ENCODE results near the gene MEGF11.

The MEGF11 gene

DNA sequence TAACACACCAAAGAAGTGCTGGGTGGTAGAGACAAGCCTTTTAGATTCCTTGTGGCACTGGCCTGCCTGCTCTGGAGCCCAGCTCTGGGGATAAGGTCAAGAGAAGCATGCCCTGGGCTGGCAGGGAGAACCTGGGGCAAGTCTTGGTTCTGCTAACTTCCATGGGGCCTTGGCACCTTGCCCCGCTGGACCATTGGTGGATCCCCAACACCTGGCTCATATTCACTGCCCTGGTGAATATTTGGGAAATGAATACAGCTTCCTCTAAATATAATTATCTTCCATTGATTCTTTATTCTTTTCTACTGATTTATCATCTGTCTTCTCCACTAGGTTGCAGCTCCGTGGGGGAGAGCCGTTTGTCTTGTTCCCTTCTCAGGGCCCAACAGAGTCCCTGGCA is 294.7 kb downstream of the MEGF11 start:
- H3K36me3 ChIP-seq (replicated peaks) = no peaks in the 10 kb centered on the region
- H3K4me3 ChIP-seq = no peak overlapping the region
- DNase-seq (ENCODE audit: low spot score in 2 of 2) = no peak
- H3K9me3 ChIP-seq = no peaks in the 10 kb centered on the region
- peaks cover 62% of the 10 kb centered on the region for H3K27me3 ChIP-seq (ENCODE audit: low read depth)
- in situ Hi-C loops (cut with MboI; ENCODE audit: low sequenced_read_pairs) = no loop called here
- H3K4me1 ChIP-seq = no peaks in the 10 kb centered on the region

- H3K27me3 ChIP-seq (ENCODE audit: low read depth) = peaks cover 55% of the 10 kb centered on the region
- in situ Hi-C loops (cut with MboI; ENCODE audit: low sequenced_read_pairs) = no loop called here
- no peak overlapping the region for H3K4me3 ChIP-seq
- no peak for DNase-seq (ENCODE audit: low spot score in 2 of 2)
- no peaks in the 10 kb centered on the region for H3K36me3 ChIP-seq (replicated peaks)
- H3K4me1 ChIP-seq = no peaks in the 10 kb centered on the region
- H3K9me3 ChIP-seq = no peaks in the 10 kb centered on the region
These were observed 296.1 kb downstream of the MEGF11 start for GRCh38 chr15:65957451-65957850.

DNA sequence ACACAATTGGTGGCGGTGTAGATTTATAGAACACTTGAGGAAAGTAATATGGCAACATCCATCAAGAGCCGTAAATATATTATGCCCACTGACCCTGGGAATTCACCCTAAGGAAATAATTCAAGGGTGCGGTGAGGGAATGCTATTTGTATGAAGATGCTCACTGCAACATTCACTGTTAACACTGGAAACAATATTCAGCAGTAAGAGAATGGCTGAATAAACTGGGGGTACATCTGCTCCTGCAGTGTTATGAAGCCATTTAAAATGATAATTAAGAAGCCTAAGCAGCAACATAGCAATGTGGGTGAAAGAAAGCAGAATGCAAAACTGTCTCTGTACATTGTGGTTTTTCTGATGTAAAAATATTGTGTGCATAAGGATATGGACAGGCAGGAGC is 296.7 kb downstream of the MEGF11 start:
- in situ Hi-C loops (cut with MboI; ENCODE audit: low sequenced_read_pairs) = no loop called here
- no peak for DNase-seq (ENCODE audit: low spot score in 2 of 2)
- no peaks in the 10 kb centered on the region for H3K36me3 ChIP-seq (replicated peaks)

DNA sequence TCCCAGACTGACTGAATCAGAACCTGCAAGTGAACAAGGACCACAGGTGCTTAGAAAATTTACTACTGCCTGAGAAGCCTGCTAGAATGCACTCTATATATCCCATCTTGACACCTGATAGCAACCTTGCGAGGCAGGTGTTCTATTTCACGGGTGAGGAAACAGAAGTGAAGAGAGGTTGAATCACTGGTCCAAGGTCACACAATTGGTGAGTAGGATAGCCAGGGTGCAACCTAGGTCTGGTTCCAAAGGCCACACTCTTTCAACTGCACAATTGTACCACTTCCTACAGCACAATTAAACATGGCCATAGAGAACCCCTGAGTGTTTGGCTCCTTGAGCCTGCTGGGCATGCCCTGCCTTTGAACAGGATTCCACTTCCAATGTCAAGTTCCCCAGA is 297.2 kb downstream of the MEGF11 start:
- in situ Hi-C loops (cut with MboI; ENCODE audit: low sequenced_read_pairs) = no loop called here
- Histone ChIP-seq H3K4me3 (no peak overlapping the region), H3K27me3 (ENCODE audit: low read depth) (peaks cover 45% of the 10 kb centered on the region), H3K4me1 (no peaks in the 10 kb centered on the region), H3K9me3 (no peaks in the 10 kb centered on the region), H3K36me3 (replicated peaks) (no peaks in the 10 kb centered on the region)
- DNase-seq (ENCODE audit: low spot score in 2 of 2) = no peak

More for the DNA sequence above, 296.7 kb downstream of the MEGF11 start:
- Histone ChIP-seq H3K4me1 (no peaks in the 10 kb centered on the region), H3K9me3 (no peaks in the 10 kb centered on the region), H3K27me3 (ENCODE audit: low read depth) (peaks cover 51% of the 10 kb centered on the region), H3K4me3 (no peak overlapping the region)

- peak; percentile 46 to 52 for DNase-seq (ENCODE audit: low spot score in 2 of 2)
These were observed 299.2 kb downstream of the MEGF11 start for GRCh38 chr15:65954289-65954741.

GRCh38 chr15:65953622-65954021 is 299.9 kb downstream of the MEGF11 start:
- no peaks in the 10 kb centered on the region for H3K4me1 ChIP-seq
- no peaks in the 10 kb centered on the region for H3K36me3 ChIP-seq (replicated peaks)
- no peaks in the 10 kb centered on the region for H3K9me3 ChIP-seq
- H3K4me3 ChIP-seq = no peak overlapping the region
- H3K27me3 ChIP-seq (ENCODE audit: low read depth) = peaks cover 39% of the 10 kb centered on the region
- DNase-seq (ENCODE audit: low spot score in 2 of 2) = no peak
- in situ Hi-C loops (cut with MboI; ENCODE audit: low sequenced_read_pairs) = no loop called here

More at GRCh38 chr15:65954289-65954741, 299.2 kb downstream of the MEGF11 start:
- in situ Hi-C loops (cut with MboI; ENCODE audit: low sequenced_read_pairs) = no loop called here
- H3K4me3 ChIP-seq = no peak overlapping the region
- no peaks in the 10 kb centered on the region for H3K4me1 ChIP-seq
- no peaks in the 10 kb centered on the region for H3K36me3 ChIP-seq (replicated peaks)
- no peaks in the 10 kb centered on the region for H3K9me3 ChIP-seq
- H3K27me3 ChIP-seq (ENCODE audit: low read depth) = peaks cover 32% of the 10 kb centered on the region

DNA sequence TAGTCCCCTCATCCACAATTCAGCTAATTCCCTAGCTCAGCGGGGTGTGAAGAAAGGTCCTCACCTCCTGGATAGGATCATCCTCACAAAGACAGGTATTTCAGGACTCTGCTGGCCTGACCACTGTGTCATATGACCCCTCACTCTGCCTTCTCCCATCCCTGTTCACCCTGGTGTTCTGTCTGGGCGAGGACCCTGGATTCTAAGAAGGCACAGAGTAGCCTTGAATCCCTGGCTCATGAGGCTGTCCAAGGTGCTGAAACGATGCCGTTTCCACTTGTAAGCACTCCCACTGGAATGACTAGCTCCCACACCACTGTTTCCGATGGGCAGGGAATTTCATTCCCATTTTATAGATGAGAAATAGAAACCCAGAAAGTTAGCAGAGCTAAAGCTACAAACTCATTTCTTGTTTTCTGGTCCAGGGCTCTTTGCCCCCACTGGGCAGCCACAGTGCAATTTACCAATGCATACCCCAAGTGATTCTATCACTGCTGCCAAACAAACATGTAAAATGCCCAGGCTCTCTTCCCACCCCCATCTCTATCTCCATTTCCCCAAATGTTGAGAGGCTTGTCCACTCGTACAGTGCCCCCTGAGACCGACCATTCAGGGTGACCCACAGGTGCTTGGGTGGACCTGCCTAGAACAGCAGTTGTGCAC is 301.0 kb downstream of the MEGF11 start:
- no peak overlapping the region for H3K4me3 ChIP-seq
- peak; percentile 41 to 84 for DNase-seq (ENCODE audit: low spot score in 2 of 2)
- in situ Hi-C loops (cut with MboI; ENCODE audit: low sequenced_read_pairs) = no loop called here
- H3K27me3 ChIP-seq (ENCODE audit: low read depth) = peaks cover 37% of the 10 kb centered on the region
- H3K9me3 ChIP-seq = no peaks in the 10 kb centered on the region
- H3K36me3 ChIP-seq (replicated peaks) = no peaks in the 10 kb centered on the region
- no peaks in the 10 kb centered on the region for H3K4me1 ChIP-seq

GRCh38 chr15:65951007-65951406 is 302.5 kb downstream of the MEGF11 start:
- Histone ChIP-seq H3K4me1 (no peaks in the 10 kb centered on the region), H3K27me3 (ENCODE audit: low read depth) (peaks cover 40% of the 10 kb centered on the region), H3K36me3 (replicated peaks) (no peaks in the 10 kb centered on the region), H3K4me3 (no peak overlapping the region), H3K9me3 (no peaks in the 10 kb centered on the region)
- in situ Hi-C loops (cut with MboI; ENCODE audit: low sequenced_read_pairs) = no loop called here
- DNase-seq (ENCODE audit: low spot score in 2 of 2) = no peak

GRCh38 chr15:65949491-65949890 is 304.1 kb downstream of the MEGF11 start:
- DNase-seq (ENCODE audit: low spot score in 2 of 2) = no peak
- H3K36me3 ChIP-seq (replicated peaks) = no peaks in the 10 kb centered on the region
- peaks cover 42% of the 10 kb centered on the region for H3K27me3 ChIP-seq (ENCODE audit: low read depth)
- H3K4me1 ChIP-seq = no peaks in the 10 kb centered on the region
- no peaks in the 10 kb centered on the region for H3K9me3 ChIP-seq
- no peak overlapping the region for H3K4me3 ChIP-seq
- in situ Hi-C loops (cut with MboI; ENCODE audit: low sequenced_read_pairs) = no loop called here

- H3K9me3 ChIP-seq = no peaks in the 10 kb centered on the region
- H3K27me3 ChIP-seq (ENCODE audit: low read depth) = peaks cover 42% of the 10 kb centered on the region
- in situ Hi-C loops (cut with MboI; ENCODE audit: low sequenced_read_pairs) = no loop called here
- DNase-seq (ENCODE audit: low spot score in 2 of 2) = no peak
- H3K4me3 ChIP-seq = no peak overlapping the region
- H3K4me1 ChIP-seq = no peaks in the 10 kb centered on the region
- no peaks in the 10 kb centered on the region for H3K36me3 ChIP-seq (replicated peaks)
These were observed 304.5 kb downstream of the MEGF11 start for GRCh38 chr15:65949011-65949410.

DNA sequence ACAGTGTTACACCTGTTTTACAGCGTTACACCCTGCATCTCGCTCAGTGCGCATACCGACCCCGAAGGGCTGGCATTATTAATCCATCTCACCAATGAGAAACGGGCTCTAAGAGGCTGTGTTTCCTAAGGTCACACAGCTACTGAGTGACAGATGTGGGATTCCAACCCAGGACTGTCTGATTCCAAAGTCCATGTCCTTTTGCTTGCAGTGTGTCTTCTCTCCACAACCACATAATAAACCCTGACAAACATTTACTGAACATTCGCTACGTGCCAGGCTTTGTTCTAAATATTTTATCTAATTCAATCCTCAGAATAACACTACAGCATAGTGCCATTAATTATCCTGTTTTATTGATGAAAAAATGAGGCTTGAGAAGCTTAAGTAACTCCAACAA is 305.2 kb downstream of the MEGF11 start:
- H3K9me3 ChIP-seq = no peaks in the 10 kb centered on the region
- no peak for DNase-seq (ENCODE audit: low spot score in 2 of 2)
- H3K27me3 ChIP-seq (ENCODE audit: low read depth) = peaks cover 40% of the 10 kb centered on the region
- no peak overlapping the region for H3K4me3 ChIP-seq
- H3K36me3 ChIP-seq (replicated peaks) = no peaks in the 10 kb centered on the region
- in situ Hi-C loops (cut with MboI; ENCODE audit: low sequenced_read_pairs) = no loop called here
- no peaks in the 10 kb centered on the region for H3K4me1 ChIP-seq

GRCh38 chr15:65947041-65947440 is 306.5 kb downstream of the MEGF11 start:
- H3K9me3 ChIP-seq = no peaks in the 10 kb centered on the region
- in situ Hi-C loops (cut with MboI; ENCODE audit: low sequenced_read_pairs) = no loop called here
- no peak for DNase-seq (ENCODE audit: low spot score in 2 of 2)
- no peak overlapping the region for H3K4me3 ChIP-seq
- peaks cover 42% of the 10 kb centered on the region for H3K27me3 ChIP-seq (ENCODE audit: low read depth)
- H3K4me1 ChIP-seq = no peaks in the 10 kb centered on the region
- H3K36me3 ChIP-seq (replicated peaks) = no peaks in the 10 kb centered on the region

GRCh38 chr15:65945616-65946015 is 307.9 kb downstream of the MEGF11 start:
- Histone ChIP-seq H3K9me3 (no peaks in the 10 kb centered on the region), H3K27me3 (ENCODE audit: low read depth) (peaks cover 52% of the 10 kb centered on the region), H3K36me3 (replicated peaks) (no peaks in the 10 kb centered on the region), H3K4me3 (no peak overlapping the region), H3K4me1 (no peaks in the 10 kb centered on the region)
- in situ Hi-C loops (cut with MboI; ENCODE audit: low sequenced_read_pairs) = no loop called here
- DNase-seq (ENCODE audit: low spot score in 2 of 2) = peak in 1 of 2 experiments; percentile 44

- in situ Hi-C loops (cut with MboI; ENCODE audit: low sequenced_read_pairs) = no loop called here
- H3K27me3 ChIP-seq (ENCODE audit: low read depth) = peaks cover 51% of the 10 kb centered on the region
These were observed 309.1 kb downstream of the MEGF11 start for GRCh38 chr15:65944404-65944803.

DNA sequence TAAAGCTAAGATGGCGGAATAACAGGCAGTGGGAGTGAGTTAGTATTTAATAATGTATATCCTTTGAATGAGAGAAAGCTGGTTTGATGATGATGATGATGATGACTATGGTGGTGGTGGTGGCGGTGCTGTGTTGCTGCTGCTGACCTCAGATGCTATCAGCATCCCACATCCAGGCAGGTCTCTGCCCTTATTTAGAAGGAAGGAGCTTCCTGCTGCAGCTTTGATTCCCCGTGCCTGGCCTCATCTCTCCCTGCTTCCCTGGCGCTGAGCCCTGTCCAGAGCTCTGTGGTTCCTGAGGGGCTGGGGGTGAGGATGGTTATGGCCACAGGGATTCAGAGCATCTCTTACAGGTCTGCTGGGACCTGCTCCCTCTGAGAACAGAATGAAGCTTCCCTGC is 311.1 kb downstream of the MEGF11 start:
- no peaks in the 10 kb centered on the region for H3K9me3 ChIP-seq
- no peak for DNase-seq (ENCODE audit: low spot score in 2 of 2)
- peaks cover 34% of the 10 kb centered on the region for H3K27me3 ChIP-seq (ENCODE audit: low read depth)
- H3K36me3 ChIP-seq (replicated peaks) = no peaks in the 10 kb centered on the region
- H3K4me1 ChIP-seq = no peaks in the 10 kb centered on the region
- in situ Hi-C loops (cut with MboI; ENCODE audit: low sequenced_read_pairs) = no loop called here
- H3K4me3 ChIP-seq = no peak overlapping the region

More at GRCh38 chr15:65944404-65944803, 309.1 kb downstream of the MEGF11 start:
- no peaks in the 10 kb centered on the region for H3K36me3 ChIP-seq (replicated peaks)
- no peaks in the 10 kb centered on the region for H3K9me3 ChIP-seq
- no peaks in the 10 kb centered on the region for H3K4me1 ChIP-seq
- no peak for DNase-seq (ENCODE audit: low spot score in 2 of 2)
- H3K4me3 ChIP-seq = no peak overlapping the region
